ENCODE results near the gene ZGLP1. TPM values are rescaled to one million over a fixed set of nuclear protein-coding genes. Genes with fewer than 3 reads are reported as not detected.

ZGLP1 gene
- polyA plus RNA-seq, 1 experiment: 0.62 TPM

GRCh38 chr19:10325732-10326131, 16.1 kb upstream of the ZGLP1 start:
- H3K4me3 ChIP-seq (ENCODE audit: low read depth, low read length): no peak overlapping the region
- CTCF ChIA-PET: interaction anchor here (0.6 kb wide), 1 partner anchor 90 kb away, joined by 3 read pairs; no protein-coding TSS in a partner anchor
- no peaks in the 10 kb centered on the region for H3K27me3 ChIP-seq (ENCODE audit: control insufficient read depth, insufficient read depth, low read length)
- DNase-seq (ENCODE audit: low read depth, low spot score): no peak
- TF ChIP-seq CTCF (IDR thresholded peaks at IDR 0.05; ENCODE audit: low read depth, low read length): no peak
- H3K27ac ChIP-seq (ENCODE audit: low read depth, low read length): no peak overlapping the region
- H3K9me3 ChIP-seq (ENCODE audit: control insufficient read depth, insufficient read depth, low read length): no peaks in the 10 kb centered on the region; the same call in 1 of the 2 replicates
- POLR2A ChIA-PET: interaction anchor here (0.7 kb wide), 1 partner anchor 14 kb away, joined by 7 read pairs; no protein-coding TSS in a partner anchor

- H3K4me3 ChIP-seq (ENCODE audit: low read depth, low read length): no peak overlapping the region
- CTCF ChIA-PET: no interaction called here
- POLR2A ChIA-PET: no interaction called here
- no peak for TF ChIP-seq CTCF (IDR thresholded peaks at IDR 0.05; ENCODE audit: low read depth, low read length)
- no peak overlapping the region for H3K27ac ChIP-seq (ENCODE audit: low read depth, low read length)
- no peak for DNase-seq (ENCODE audit: low read depth, low spot score)
- H3K27me3 ChIP-seq (ENCODE audit: control insufficient read depth, insufficient read depth, low read length): no peaks in the 10 kb centered on the region
- H3K9me3 ChIP-seq (ENCODE audit: control insufficient read depth, insufficient read depth, low read length): no peaks in the 10 kb centered on the region; the same call in 1 of the 2 replicates
Measured at GRCh38 chr19:10321874-10322835, 12.5 kb upstream of the ZGLP1 start.

GRCh38 chr19:10321417-10321797, 11.8 kb upstream of the ZGLP1 start:
- no peaks in the 10 kb centered on the region; the same call in 1 of the 2 replicates for H3K9me3 ChIP-seq (ENCODE audit: control insufficient read depth, insufficient read depth, low read length)
- H3K27me3 ChIP-seq (ENCODE audit: control insufficient read depth, insufficient read depth, low read length): no peaks in the 10 kb centered on the region
- no peak overlapping the region for H3K4me3 ChIP-seq (ENCODE audit: low read depth, low read length)
- H3K27ac ChIP-seq (ENCODE audit: low read depth, low read length): no peak overlapping the region
- TF ChIP-seq CTCF (IDR thresholded peaks at IDR 0.05; ENCODE audit: low read depth, low read length): no peak
- ChIA-PET POLR2A (no interaction called here), CTCF (no interaction called here)
- DNase-seq (ENCODE audit: low read depth, low spot score): no peak

- CTCF ChIA-PET: no interaction called here
- DNase-seq (ENCODE audit: low read depth, low spot score): no peak
- TF ChIP-seq CTCF (IDR thresholded peaks at IDR 0.05; ENCODE audit: low read depth, low read length): no peak
- Histone ChIP-seq H3K4me3 (ENCODE audit: low read depth, low read length) (no peak overlapping the region), H3K27me3 (ENCODE audit: control insufficient read depth, insufficient read depth, low read length) (no peaks in the 10 kb centered on the region), H3K27ac (ENCODE audit: low read depth, low read length) (no peak overlapping the region), H3K9me3 (ENCODE audit: control insufficient read depth, insufficient read depth, low read length) (no peaks in the 10 kb centered on the region; the same call in 1 of the 2 replicates)
- POLR2A ChIA-PET: no interaction called here
Measured at GRCh38 chr19:10320602-10321416, 11.2 kb upstream of the ZGLP1 start.

Measured in AG04450 (cell line).